ENCODE measurements around the gene SPDYE17.
"Not testable (repeated sequence)": the region's sequence is repeated elsewhere in the genome, so short reads cannot be mapped to it uniquely, and the experiment has no call there.

DNA sequence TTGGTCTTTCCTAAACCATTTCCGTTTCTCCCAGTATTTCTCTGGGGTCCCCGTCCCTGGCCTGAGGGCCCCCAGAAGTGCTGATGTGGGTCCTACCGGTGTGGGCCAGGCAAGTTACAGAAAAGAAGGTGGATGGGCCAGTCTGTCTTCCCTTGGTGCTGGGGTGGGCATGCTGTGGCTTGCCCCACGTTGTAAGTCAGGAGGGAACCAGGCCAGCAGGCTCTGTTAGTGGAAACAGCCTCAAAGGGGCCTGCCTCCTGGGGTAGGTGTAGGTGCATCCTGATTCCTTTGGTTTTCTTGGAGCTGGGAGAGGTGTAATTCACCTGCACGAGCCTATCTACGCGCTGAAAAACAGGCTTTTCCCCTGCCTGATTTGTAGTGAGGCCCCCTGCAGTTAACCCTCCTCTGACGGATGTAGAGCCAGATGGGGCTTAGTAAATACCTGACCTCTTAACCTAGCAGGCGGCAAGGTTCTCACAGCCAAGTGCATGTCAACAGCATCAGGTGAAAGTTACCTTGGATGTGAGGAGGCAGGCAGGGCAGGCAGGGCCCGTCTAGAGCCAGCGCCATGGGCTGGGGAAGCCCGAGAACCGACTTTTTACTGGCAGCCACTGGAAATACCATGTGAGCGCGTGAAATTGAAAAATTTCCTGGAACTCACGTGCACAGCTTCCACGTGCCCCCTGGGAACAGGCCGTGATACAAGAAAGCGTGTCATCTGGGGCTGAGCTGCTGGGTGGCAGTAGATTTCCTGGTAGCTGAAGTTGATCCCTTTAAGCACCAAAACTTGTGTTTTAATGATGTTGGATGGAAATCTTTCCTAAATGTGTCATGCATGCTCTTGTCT lies 48.0 kb downstream of the SPDYE17 start:
- TF ChIP-seq, protein P1, sequence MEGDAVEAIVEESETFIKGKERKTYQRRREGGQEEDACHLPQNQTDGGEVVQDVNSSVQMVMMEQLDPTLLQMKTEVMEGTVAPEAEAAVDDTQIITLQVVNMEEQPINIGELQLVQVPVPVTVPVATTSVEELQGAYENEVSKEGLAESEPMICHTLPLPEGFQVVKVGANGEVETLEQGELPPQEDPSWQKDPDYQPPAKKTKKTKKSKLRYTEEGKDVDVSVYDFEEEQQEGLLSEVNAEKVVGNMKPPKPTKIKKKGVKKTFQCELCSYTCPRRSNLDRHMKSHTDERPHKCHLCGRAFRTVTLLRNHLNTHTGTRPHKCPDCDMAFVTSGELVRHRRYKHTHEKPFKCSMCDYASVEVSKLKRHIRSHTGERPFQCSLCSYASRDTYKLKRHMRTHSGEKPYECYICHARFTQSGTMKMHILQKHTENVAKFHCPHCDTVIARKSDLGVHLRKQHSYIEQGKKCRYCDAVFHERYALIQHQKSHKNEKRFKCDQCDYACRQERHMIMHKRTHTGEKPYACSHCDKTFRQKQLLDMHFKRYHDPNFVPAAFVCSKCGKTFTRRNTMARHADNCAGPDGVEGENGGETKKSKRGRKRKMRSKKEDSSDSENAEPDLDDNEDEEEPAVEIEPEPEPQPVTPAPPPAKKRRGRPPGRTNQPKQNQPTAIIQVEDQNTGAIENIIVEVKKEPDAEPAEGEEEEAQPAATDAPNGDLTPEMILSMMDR (IDR thresholded peaks at IDR 0.05): not testable (repeated sequence)
- TF ChIP-seq POLR2A (IDR thresholded peaks at IDR 0.05): not testable (repeated sequence)

Measured in right lobe of liver (tissue), 4 donors.